SK-MEL-5 (cell line): ENCODE data around the gene CD248. TPM values are rescaled to one million over a fixed set of nuclear protein-coding genes. Genes with fewer than 3 reads are reported as not detected.

Experiments
- DNase-seq: peaks from one replicate; pipeline ENCODE4 v3.0.0-alpha.2; 2016; ENCODE audit warnings: low read depth, low spot score
- in situ Hi-C: cut with HindIII; loops from 2 replicates; pipeline ENCODE4 v1.10.0; 2016; ENCODE audit warnings: low sequenced_read_pairs, high pct_unique_total_duplicates, low pct_unique_long_range_greater_than_20kb
- total RNA-seq: library from RNA; depleted of rRNA; stranded (reverse); fragments of >200 nt; shearing (Covaris generic); gene quantifications from 2 replicates; pipeline ENCODE4 v1.2.3, GENCODE V29; 2014; rRNA removed

The CD248 gene
- total RNA-seq, 1 experiment from 2014 or later: not detected

GRCh38 chr11:66274219-66274618 lies 42.6 kb downstream of the CD248 start:
- in situ Hi-C loops: no loop called here
- DNase-seq: no peak

GRCh38 chr11:66272596-66272995 lies 44.2 kb downstream of the CD248 start:
- no peak for DNase-seq
- in situ Hi-C loops: no loop called here

- DNase-seq: no peak
- in situ Hi-C loops: no loop called here
These were observed 45.0 kb downstream of the CD248 start for GRCh38 chr11:66271816-66272215.

- in situ Hi-C loops: no loop called here
- peak; percentile 14 for DNase-seq
These were observed 47.6 kb downstream of the CD248 start for GRCh38 chr11:66268952-66269905.

GRCh38 chr11:66268244-66268951 lies 48.4 kb downstream of the CD248 start, which contains the start of gene RAB1B:
TSS of gene RAB1B (plus strand) at chr11:66268639. CDS start at chr11:66268680, 41 bp downstream.
- DNase-seq: peak; percentile 98
- in situ Hi-C loops: no loop called here

- in situ Hi-C loops: no loop called here
These were observed 49.2 kb downstream of the CD248 start for GRCh38 chr11:66267379-66268243.

GRCh38 chr11:66267039-66267378 lies 49.8 kb downstream of the CD248 start:
- DNase-seq: no peak
- in situ Hi-C loops: no loop called here

More at GRCh38 chr11:66267379-66268243, 49.2 kb downstream of the CD248 start:
- peak; percentile 74 for DNase-seq

GRCh38 chr11:66266378-66267038 lies 50.3 kb downstream of the CD248 start:
- in situ Hi-C loops: no loop called here
- DNase-seq: no peak

- in situ Hi-C loops: no loop called here
- DNase-seq: no peak
These were observed 51.1 kb downstream of the CD248 start for GRCh38 chr11:66265531-66266377.

GRCh38 chr11:66264914-66265313 lies 51.9 kb downstream of the CD248 start:
- in situ Hi-C loops: no loop called here
- peak; percentile 37 for DNase-seq

Other genes with a start within 250 kb of the CD248 start
- 9.0 and 12.0 TPM in 2 replicates for gene PACS1, start 246.8 kb downstream of the CD248 start, total RNA-seq
- gene KLC2, start 59.3 kb downstream of the CD248 start, total RNA-seq: 4.6 and 5.3 TPM in 2 replicates
- gene RAB1B, start 48.4 kb downstream of the CD248 start, total RNA-seq: 78.7 and 85.1 TPM in 2 replicates
- gene CNIH2, start 38.9 kb downstream of the CD248 start, total RNA-seq: 0.56 and 0.63 TPM in 2 replicates
- 178 and 183 TPM in 2 replicates for gene YIF1A, start 27.9 kb downstream of the CD248 start, total RNA-seq
- 1.8 and 2.9 TPM in 2 replicates for gene TMEM151A, start 25.1 kb downstream of the CD248 start, total RNA-seq
- 12.1 and 12.2 TPM in 2 replicates for gene RIN1, start 19.4 kb upstream of the CD248 start, total RNA-seq
- 70.2 and 70.5 TPM in 2 replicates for gene BRMS1, start 28.1 kb upstream of the CD248 start, total RNA-seq
- 58.8 and 65.6 TPM in 2 replicates for gene B4GAT1, start 30.6 kb upstream of the CD248 start, total RNA-seq
- 0.63 and 2.0 TPM in 2 replicates for gene SLC29A2, start 54.7 kb upstream of the CD248 start, total RNA-seq
- gene NPAS4, start 104.0 kb upstream of the CD248 start, total RNA-seq: not detected in 2 replicates
- 45.4 and 63.4 TPM in 2 replicates for gene MRPL11, start 121.8 kb upstream of the CD248 start, total RNA-seq
- 7.4 and 8.1 TPM in 2 replicates for gene PELI3, start 149.9 kb upstream of the CD248 start, total RNA-seq
- 40.9 and 43.5 TPM in 2 replicates for gene DPP3, start 163.4 kb upstream of the CD248 start, total RNA-seq
- gene BBS1, start 193.6 kb upstream of the CD248 start, total RNA-seq: 6.3 and 9.1 TPM in 2 replicates
- 19.6 and 26.8 TPM in 2 replicates for gene ZDHHC24, start 229.0 kb upstream of the CD248 start, total RNA-seq
- gene ACTN3, start 229.9 kb upstream of the CD248 start, total RNA-seq: not detected in 2 replicates